HG03280 (cell line): ENCODE results near the gene DPYD.

Experiments used
- ATAC-seq: cut with Tn5 transposase; IDR thresholded peaks from one replicate; pipeline ENCODE4 v1.9.1; 2021; ENCODE audit warnings: mild to moderate bottlenecking, moderate library complexity; ENCODE audit not compliant: unreplicated experiment

Gene DPYD

DNA sequence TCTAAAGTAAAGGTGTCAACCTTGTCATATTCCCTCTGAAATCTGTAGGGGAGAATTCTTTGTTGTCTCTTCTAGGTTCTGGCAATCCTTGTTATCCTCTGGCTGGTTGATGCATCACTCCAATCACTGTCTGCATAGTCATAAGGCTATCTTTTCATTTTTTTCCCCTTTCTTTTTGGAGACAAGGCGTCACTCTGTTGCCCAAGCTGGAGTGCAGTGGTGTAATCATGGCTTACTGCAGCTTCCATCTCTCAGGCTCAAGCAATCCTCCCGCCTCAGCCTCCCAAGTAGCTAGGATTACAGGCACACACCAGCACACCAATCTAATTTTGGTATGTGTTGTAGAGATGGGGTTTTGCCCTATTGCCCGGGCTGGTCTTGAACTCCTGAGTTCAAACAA lies 12.9 kb downstream of the DPYD start:
- ATAC-seq: no peak

DNA sequence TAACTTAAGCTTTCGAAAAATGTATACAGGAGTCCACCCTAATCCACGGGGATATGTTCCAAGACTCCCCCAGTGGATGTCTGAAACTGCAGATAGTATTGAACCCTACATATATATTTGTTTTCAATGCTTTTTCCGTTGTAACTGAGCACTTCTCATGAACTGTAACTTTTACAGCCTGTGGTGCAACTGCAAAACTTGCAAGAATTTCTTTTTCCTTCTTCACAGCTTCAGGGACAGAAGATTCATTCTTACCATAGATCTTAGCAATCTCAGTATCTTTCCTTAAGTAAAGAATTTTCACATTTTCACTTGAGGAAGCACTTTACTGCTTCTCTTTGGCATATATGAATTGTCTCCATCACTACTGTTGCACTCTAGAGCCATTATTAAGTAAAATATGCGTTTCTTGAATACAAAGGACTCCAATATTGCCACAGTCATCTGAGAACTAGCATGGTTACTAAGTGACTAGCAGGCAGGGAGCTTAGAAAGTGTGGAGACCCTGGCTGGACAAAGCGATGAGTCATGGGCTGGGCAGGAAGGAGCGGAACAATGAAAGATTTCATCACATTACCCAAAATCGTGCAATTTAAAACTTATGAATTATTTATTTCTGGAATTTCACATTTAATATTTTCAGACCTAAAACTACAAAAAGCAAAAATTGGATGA lies 14.1 kb downstream of the DPYD start:
- no peak for ATAC-seq

- ATAC-seq: no peak
Measured at GRCh38 chr1:97905141-97905940, 15.5 kb downstream of the DPYD start.

DNA sequence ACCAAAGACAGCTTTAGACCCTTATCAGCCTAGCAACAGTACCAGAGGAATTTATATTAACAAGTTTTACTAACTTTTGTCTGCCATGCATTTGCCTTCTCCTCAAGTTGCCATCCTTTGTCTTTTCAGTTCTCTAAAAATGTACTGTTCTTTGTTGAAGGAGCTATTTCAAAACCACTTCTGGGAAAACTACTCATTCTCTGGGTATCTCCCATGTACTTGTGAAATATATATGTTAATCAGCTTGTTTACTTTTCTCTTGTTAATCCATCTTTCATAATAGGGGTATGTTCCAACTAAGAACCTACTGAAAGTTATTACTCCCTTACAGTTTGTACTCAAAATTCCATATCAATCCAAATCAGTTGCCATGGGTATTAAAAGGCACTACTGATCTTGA lies 16.3 kb downstream of the DPYD start:
- ATAC-seq: no peak

DNA sequence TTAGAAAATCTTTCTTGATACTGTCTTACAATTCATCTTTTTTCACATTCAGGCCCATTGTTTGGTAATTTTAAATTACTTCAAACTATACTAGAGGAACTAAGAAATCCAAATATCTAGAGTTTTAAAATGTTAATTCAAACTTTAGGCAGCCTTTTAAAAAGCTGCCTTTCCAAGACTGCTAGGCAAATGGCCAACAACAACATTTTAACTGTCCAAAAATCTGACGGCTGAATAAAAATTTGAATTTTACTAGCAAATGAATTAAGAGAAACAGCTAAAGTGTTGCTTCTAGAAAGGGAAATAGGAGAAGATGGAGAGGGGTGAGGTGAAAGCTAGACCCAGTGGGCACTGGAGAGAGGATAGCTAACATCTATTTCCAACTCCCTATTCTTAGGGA lies 17.2 kb downstream of the DPYD start:
- no peak for ATAC-seq

DNA sequence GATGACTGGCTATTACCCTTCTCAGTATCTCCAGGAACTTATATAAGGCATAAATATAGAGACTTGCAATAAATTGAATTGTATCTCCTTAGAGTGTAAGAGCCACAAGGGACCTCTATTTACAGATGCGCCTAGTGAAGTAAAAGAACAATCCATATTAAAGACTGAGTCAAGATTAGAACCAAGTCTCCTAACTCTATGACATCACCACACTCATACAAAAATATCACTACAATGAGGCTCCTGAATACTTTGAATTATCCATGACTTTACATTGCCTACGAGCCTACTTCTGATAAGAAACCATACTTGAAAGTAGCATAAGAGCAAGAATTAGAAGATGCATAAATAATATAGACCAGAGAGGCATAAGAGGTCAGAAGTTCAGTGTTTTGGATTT lies 18.8 kb downstream of the DPYD start:
- ATAC-seq: no peak

GRCh38 chr1:97901017-97901658 lies 19.7 kb downstream of the DPYD start:
- no peak for ATAC-seq

DNA sequence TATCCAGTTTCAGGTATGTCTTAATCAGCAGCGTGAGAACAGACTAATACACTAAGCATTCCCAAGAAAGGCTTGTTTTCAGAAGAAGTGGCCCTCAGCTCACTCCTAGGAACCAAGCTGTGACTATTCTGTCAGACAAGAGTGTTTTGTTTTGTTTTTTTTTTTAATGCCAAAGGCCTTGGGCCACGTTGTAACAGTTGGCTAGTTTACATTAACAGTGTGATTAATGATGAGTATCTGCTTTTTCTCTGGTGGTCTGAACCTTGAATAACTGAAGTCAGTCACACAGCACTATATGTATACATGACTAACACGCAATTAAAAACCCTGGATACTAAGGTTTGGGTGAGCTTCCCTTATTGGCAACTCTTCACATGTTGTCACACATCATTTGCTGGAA lies 21.9 kb downstream of the DPYD start:
- no peak for ATAC-seq

DNA sequence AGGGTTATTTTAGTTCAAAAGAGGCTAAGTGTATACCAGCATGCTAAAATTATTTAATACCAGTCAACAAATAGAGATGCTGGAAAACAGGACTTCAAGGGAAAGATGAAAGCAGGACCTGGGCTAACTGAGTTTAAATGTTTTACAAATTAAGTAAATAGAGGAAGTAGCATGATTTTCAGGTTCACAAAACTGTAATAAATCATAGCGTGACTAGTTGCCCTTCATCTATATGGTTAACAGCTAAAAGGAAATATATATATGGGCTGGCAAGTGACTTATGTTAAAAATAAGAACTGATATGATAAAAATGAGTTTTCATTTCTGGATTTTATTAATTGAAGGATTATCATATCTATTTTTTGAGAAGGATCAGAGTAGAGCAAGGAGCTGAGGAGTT lies 25.6 kb downstream of the DPYD start:
- no peak for ATAC-seq

GRCh38 chr1:97893844-97894243 lies 27.0 kb downstream of the DPYD start:
- no peak for ATAC-seq

- no peak for ATAC-seq
Measured at GRCh38 chr1:97886199-97886598, 34.6 kb downstream of the DPYD start.

GRCh38 chr1:97883823-97884222 lies 37.0 kb downstream of the DPYD start:
- no peak for ATAC-seq

DNA sequence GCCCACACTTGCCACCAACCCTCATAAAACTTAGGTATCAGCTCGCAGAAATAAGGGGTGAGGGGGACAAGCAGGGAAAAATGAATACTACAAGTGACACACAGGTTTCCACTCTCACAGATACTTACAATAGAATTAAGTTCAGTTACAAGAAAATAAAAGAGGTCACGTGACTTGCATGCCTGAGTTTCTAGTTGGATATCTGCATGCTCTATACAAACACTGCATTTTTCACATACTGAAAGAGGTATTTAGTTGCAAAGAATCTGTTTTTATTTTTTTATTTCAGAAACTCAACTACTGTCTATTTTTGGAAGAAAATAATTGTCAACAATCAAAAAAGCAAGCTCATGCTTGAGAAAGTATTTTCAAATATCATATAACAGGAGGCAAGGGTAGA lies 43.5 kb downstream of the DPYD start:
- ATAC-seq: no peak

DNA sequence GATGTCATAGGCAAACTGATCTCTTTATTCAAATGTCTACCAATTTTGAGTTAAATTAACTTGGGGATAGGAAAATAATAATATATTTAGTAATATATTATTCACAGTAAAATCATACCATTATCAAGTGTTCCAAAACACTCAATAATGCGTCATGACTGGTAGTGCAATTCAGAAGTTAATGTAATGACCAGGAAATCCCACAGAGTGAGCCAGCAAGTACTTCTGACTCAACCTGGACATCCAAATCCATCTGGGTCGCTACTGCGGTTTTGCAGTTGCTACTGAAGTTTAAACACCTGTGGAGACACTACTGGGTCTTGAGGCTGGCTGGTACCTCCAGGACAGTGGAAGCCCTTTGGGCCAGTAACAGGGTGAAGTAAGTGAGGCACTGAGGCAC lies 44.8 kb downstream of the DPYD start:
- ATAC-seq: no peak

GRCh38 chr1:97870589-97870988 lies 50.2 kb downstream of the DPYD start:
- ATAC-seq: no peak

GRCh38 chr1:97869441-97869840 lies 51.4 kb downstream of the DPYD start:
- ATAC-seq: no peak

- ATAC-seq: no peak
Measured at GRCh38 chr1:97867127-97867526, 53.7 kb downstream of the DPYD start.

- ATAC-seq: no peak
Measured at GRCh38 chr1:97864615-97865014, 56.2 kb downstream of the DPYD start.

DNA sequence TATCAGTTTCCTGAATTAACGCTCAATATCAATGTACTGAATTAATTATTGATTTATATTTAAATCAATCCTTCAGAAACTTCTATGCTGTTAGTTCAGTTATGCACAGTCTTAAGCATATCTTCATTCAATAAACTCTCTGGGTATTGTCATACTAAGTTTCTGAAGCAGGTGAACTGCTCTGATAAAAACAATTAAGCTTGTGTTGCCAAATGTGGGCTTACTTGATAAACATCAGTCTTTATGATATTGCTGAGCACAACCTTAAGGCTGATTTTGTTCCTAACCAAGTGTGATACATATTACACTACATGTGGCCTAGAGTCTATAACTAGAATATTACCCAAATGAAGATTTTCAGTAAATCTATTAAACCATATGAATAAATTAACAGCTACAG lies 67.6 kb downstream of the DPYD start:
- ATAC-seq: no peak

DNA sequence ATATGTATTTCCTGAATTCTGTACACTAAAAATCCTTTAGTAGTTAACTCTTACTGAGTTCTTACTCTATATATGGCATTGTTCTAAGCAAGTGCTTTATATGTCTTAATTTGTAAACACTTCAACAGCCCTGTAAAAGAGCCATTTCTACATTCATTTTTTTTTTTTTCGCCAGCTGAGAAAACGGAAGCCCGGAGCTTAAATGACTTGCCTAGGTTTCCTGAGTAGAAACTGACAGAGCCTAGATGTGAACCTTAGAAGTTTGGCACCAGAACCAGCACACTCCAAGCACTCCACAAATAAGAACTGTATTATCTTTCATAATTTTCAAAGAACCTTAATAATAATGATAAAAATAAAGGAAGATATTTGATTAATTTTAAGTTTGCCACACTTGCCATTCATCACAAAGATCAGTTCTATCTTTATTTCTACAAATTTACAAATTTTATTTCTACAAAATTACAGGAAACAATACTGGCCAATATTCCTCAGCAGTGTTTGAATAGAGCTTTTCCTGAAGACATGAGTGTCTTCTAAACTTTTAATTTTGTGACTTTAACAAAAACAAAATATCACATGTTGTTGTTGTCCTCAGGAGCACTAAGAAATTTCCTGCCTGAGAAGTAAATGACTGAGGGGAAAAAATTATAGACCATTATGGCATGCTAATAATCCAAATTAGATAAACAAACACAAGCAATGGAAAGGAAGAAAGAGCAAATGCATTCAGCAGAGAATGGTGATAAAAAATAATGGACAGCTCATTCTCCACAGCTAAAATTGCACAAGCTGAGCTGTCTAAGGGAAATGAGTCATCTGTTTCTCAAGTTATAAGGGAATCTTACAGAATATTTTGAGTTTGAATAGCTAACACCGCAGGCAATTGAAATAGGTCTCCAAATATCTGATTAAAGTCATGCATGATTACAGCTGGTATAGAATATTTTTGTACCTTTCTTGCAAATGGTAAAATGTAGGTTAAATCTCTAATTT lies 71.2 kb downstream of the DPYD start:
- ATAC-seq: no peak

DNA sequence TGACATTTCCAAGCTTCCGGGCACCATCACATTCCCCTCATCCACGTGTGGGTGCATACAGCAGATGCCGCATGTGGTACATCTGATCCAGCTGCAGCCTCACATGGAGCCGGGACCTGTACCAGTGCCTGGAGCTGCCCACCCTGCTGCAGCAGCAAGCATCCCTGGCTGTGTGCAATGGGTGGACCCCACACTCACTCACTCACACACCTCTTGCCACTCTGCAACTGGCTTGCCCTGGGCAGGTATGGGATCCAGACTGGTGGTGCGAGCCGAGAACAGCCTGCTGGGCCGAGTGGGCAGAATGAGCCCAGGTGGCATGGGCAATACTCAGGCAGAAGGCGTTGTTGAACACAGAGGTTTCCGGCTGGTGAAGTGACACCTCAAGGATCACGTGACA lies 75.0 kb downstream of the DPYD start:
- no peak for ATAC-seq
